ENCODE results near the gene TRMT13. TPM values are rescaled to one million over a fixed set of nuclear protein-coding genes. Genes with fewer than 3 reads are reported as not detected.

TRMT13 gene
- total RNA-seq, 1 experiment from 2014 or later, result 12.7 TPM

GRCh38 chr1:100132566-100133477, at the start of gene TRMT13, which contains the start of gene SASS6 (continued):
- no peak for TF ChIP-seq ZNF232 (CRISPR knock-in tag; IDR thresholded peaks at IDR 0.05)
- TF ChIP-seq NR2C2 (CRISPR knock-in tag; IDR thresholded peaks at IDR 0.05), result no peak
- no peak for TF ChIP-seq ZNF425 (CRISPR knock-in tag; conservative IDR thresholded peaks at IDR 0.05)
- no peak for TF ChIP-seq NFATC4 (CRISPR knock-in tag; IDR thresholded peaks at IDR 0.05)
- no peak for TF ChIP-seq ELF4 (CRISPR knock-in tag; IDR thresholded peaks at IDR 0.05; ENCODE audit: low read depth)
- TF ChIP-seq FOXP4 (CRISPR knock-in tag; IDR thresholded peaks at IDR 0.05), result 0 out of 2 replicates have a peak, but pooled peaks have one; percentile 29
- no peak for TF ChIP-seq HMGA2 (CRISPR knock-in tag; IDR thresholded peaks at IDR 0.05)
- TF ChIP-seq ZNF281 (CRISPR knock-in tag; IDR thresholded peaks at IDR 0.05), result no peak
- no peak for TF ChIP-seq ZNF423 (CRISPR knock-in tag; IDR thresholded peaks at IDR 0.05)
- no peak for TF ChIP-seq ATF6 (CRISPR knock-in tag; IDR thresholded peaks at IDR 0.05)
- no peak for TF ChIP-seq ZNF138 (CRISPR knock-in tag; conservative IDR thresholded peaks at IDR 0.05)
- no peak for TF ChIP-seq E2F1 (CRISPR knock-in tag; IDR thresholded peaks at IDR 0.05)
- TF ChIP-seq ZNF121 (CRISPR knock-in tag; IDR thresholded peaks at IDR 0.05), result no peak
- TF ChIP-seq SMAD4 (CRISPR knock-in tag; IDR thresholded peaks at IDR 0.05), result no peak
- TF ChIP-seq IRF2 (CRISPR knock-in tag; IDR thresholded peaks at IDR 0.05; ENCODE audit: borderline replicate concordance, low read depth), result no peak

- Mint-ChIP-seq H3K9me3 (no peaks in the 10 kb centered on the region), H3K27ac (no peak overlapping the region), H3K4me1 (no peaks in the 10 kb centered on the region), H3K4me3 (no peak overlapping the region), H3K36me3 (peaks cover 7% of the 10 kb centered on the region; the same call in 1 of the 2 replicates), H3K27me3 (ENCODE audit: low read depth) (no peaks in the 10 kb centered on the region)
- no peak for TF ChIP-seq E2F5 (CRISPR knock-in tag; IDR thresholded peaks at IDR 0.05)
- ATAC-seq, result no peak
- CTCF ChIA-PET, result interaction anchor here (2.2 kb wide), 1 partner anchor 371 kb away, joined by 10 read pairs; no protein-coding TSS in a partner anchor
- POLR2A ChIA-PET, result no interaction called here
- DNase-seq (ENCODE audit: low spot score), result no peak
Measured at GRCh38 chr1:100087396-100087795, 45.6 kb upstream of the TRMT13 start.

Data from WTC11 (cell line).